Measurements from ENCODE around the gene FAM89B.

FAM89B gene

GRCh38 chr11:65610404-65610803 lies 38.1 kb downstream of the FAM89B start:
- no peak for DNase-seq (ENCODE audit: low read depth in 3 of 3)

DNA sequence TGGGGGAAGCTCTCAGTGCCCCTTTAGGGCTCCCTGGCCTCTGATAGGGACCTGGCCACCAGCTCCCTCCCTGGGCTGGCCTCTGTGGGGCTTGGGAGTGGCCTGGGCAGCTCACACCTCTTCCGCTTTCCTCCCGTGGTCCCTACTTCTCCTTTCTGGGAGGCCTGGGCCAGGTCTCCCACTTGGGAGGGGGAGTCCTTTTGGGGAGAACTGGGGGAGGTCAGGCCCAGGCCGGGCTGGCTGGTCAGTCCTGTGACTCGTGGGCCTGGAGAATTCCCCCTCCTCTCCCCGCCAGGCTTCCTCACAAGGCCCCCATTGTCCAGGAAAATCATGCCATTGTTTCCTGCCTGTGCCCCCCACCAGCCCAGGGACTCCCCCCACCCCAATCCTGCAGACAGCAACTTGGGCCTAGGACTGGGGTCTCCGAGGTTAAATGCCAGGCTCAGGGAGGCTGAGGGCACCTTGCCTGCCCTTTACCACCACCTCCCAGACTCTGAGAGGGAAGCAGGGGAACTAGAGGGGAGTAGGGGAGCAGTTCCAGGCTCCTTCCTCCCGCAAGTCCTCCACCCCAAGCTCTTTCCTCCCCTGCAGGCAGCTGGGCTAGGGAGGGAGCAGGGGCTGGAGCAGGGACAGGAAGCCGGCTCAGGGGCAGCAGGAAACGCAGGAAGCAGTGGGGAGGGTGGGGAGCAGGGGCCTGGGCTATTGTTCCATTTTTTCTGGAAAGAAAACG lies 38.9 kb downstream of the FAM89B start:
- DNase-seq (ENCODE audit: low read depth in 3 of 3): no peak

DNA sequence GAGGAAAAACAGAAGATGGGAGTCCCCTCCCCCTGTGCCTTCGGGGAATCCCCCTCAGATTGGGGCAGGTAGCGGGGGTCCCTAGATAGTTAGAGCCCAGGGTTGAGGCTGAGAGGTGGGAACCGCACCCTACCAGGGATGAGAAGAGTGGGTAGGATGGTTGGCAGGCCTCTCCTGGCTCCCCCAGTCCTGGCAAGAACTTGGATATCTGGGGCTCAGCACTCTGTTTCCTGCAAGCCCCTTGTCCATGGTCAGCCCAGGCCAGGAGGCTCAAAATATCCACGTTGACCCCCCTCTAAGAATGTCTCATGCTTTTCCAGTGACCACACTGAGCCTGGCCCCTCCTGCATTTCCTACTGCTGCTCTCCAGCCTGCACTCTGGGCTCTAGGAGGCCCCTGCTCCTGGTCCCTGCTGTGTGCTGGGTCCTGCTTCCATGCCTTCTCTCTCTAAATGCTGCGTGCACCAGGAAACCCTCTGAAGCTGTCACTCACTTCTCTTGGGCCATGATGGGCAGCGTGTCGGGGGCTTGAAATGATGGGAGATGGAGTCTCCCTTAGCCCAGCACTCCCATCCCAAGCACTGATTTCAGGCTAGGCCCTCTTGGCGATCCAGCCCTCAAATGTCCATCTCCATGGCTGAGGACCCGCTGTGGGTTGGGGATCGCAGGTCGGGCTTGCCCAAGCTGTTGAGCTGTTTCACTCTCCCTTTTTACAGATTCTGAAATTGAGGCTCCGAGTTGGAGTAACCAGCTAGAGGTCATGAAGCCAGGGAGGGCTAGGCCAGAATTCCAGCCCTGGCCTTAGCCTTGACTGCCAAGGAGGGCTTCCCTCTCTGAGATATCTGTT lies 39.6 kb downstream of the FAM89B start:
- DNase-seq (ENCODE audit: low read depth in 3 of 3): no peak

DNA sequence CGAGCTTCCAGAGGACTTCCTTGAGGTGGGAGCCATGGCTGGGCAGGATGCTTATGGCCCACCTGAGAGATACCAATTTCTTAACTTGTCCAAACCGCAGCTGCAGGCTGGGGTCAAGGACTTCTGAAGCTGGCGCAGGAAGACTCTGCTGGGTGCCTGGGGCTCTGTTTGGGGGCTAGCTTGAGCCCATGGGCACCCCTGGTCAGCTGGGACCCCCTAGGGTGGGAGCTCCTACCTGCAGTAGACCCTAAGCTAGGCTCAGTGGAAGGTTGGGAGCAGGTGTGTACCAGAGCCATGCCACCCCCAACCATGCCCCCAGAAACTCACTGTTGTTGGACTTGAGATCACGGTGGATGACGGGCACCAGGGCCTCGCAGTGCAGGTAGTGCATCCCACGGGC lies 40.4 kb downstream of the FAM89B start:
- no peak for DNase-seq (ENCODE audit: low read depth in 3 of 3)

DNA sequence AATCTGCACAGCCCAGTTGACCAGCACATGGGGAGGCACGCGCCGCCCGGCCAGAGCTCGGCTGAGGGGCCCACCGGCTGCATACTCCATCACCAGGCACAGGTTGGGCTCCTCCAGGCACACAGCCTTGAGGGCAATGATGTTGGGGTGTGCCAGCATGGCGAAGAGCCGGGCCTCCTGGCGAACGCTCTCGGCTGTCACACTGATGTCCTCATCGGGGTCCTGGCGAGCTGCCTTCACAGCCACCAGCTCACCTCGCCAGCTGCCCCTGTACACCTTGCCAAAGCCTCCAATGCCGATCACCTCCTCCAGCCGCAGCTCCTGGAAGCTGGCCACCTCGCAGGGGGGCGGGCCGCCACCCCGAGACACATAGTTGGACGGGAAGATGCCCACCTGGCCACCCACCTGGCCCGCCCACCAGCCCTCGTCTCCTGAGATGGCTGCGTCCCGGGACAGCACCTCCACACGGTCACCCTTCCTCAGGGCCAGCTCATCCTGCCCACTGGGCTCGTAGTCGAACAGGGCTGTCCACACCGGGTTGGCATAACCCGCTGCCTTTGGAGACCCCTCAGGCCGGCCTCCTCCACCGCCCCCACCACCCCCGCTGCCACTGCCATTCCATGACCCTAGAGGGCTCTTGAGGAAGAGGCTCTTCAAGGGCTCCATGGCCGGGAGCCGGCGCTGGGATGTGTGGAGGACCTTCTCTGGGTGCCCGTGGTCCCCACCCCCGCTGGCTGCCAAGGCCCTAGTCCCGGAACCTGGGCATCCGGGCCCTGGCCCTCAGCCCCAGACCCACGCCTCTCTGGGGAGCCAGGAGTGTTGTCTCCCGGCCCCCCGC lies 41.0 kb downstream of the FAM89B start:
- no peak for DNase-seq (ENCODE audit: low read depth in 3 of 3)

GRCh38 chr11:65615229-65615949 lies 43.1 kb downstream of the FAM89B start, which contains the start of gene PCNX3:
Gene PCNX3 (plus strand): TSS chr11:65615776. CDS start chr11:65616312, 536 bp downstream.
- DNase-seq (ENCODE audit: low read depth in 3 of 3): peak; percentile 99 to 100 (median 100)

DNA sequence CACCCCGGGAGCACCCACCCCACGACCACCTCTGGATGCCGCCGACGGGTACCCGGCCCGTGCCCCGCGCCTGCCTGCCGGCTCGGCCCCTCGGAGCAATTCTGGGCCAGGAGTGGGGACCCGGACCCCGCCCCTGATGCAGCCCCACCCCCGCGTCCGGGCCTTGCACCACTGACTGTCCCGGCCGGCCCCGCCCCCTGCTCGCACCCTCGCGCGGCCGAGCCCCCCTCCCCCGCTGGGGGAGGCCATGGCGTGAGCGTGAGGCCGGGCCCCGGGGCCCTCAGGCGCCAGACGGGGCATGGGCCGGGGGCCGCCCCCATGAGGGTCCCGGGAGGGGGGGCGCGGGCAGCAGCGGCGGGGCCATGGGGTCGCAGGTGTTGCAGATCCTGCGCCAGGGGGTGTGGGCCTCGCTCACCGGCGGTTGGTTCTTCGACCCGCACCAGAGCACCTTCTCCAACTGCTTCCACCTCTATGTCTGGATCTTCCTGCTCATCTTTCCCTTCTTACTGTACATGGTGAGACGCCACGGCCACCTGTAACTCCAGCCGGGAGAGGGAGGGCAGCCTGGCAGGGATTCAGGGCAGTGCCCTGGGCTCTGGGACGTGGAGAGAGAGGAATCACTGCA lies 43.7 kb downstream of the FAM89B start:
- DNase-seq (ENCODE audit: low read depth in 3 of 3): peak in 1 of 3 donors; percentile 47

GRCh38 chr11:65616575-65617001 lies 44.2 kb downstream of the FAM89B start:
- no peak for DNase-seq (ENCODE audit: low read depth in 3 of 3)

DNA sequence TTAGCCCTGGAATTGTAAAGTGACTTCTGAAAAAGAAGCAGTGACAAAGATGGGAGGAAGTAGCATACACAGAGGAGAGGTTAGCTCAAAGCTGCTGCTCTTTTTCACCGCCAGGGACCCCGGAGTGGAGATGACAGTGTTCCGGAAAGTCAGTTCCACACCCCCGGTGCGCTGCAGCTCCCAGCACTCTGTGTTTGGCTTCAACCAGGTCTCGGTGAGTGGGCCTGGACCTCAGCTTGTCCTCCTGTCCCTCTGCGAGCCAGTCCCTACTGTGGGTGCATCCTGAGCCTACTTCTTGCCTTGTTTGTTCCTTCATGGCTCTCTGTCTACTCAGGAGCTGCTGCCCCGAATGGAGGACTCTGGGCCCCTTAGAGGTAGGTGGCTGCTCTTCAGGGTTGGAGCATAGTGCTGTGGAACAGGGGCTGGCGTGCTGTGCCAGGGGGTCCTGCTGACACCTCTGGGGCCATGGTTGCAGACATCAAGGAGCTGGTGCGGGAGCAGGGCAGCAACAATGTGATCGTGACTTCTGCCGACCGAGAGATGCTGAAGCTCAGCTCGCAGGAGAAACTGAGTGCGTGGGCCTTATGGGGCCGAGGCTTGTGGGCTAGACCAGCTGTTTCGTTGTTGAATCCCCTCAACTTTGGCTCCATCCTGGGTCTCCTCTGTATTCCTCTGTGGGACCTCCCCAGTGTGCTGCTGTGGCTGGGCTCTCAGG lies 45.0 kb downstream of the FAM89B start:
- DNase-seq (ENCODE audit: low read depth in 3 of 3): no peak

- no peak for DNase-seq (ENCODE audit: low read depth in 3 of 3)
Observed at GRCh38 chr11:65617990-65618751, 45.8 kb downstream of the FAM89B start.

DNA sequence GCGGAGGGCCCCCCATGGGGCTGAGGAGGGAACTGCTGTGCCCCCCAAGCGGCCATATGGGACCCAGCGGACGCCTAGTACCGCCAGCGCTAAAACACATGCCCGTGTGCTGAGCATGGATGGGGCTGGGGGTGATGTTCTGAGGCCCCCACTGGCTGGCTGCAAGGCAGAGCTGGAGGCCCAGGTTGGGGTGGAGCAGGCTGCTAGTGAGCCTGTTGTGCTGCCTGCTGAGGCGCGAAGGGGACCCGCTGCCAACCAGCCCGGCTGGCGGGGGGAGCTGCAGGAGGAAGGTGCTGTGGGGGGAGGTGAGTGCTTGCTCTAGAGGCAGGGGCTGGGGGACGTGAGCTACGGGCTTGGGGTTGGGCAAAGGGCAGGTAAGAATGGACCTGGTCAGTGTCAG lies 46.4 kb downstream of the FAM89B start:
- no peak for DNase-seq (ENCODE audit: low read depth in 3 of 3)

DNA sequence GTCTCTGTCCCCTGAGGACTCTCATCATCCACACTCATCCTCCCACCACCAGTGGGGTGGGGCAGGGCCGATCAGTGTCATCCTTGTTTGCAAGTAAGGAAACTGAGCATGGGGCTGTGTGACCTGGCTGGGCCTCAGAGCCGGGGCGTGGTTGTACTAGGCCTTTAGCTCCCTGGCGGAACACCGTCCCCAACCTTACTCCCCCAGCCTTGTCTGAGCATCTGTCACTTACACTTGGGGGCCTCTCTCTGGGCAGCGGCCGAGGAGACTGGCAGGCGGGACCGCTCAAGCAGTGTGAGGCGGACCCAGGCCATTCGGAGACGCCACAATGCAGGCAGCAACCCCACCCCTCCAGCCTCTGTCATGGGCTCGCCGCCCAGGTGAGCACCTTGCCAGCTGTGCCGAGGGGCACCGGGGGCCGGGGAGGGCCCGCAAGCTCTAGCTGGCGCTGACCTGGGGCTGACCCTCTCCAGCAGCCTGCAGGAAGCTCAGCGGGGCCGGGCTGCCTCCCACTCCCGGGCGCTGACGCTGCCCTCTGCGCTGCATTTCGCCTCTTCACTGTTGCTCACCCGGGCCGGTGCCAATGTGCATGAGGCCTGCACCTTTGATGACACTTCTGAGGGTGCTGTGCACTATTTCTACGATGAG lies 47.1 kb downstream of the FAM89B start:
- DNase-seq (ENCODE audit: low read depth in 3 of 3): no peak

GRCh38 chr11:65620666-65621065 lies 48.3 kb downstream of the FAM89B start:
- no peak for DNase-seq (ENCODE audit: low read depth in 3 of 3)

- no peak for DNase-seq (ENCODE audit: low read depth in 3 of 3)
Observed at GRCh38 chr11:65621460-65621859, 49.1 kb downstream of the FAM89B start.

- DNase-seq (ENCODE audit: low read depth in 3 of 3): no peak
Observed at GRCh38 chr11:65622011-65622410, 49.7 kb downstream of the FAM89B start.

- DNase-seq (ENCODE audit: low read depth in 3 of 3): no peak
Observed at GRCh38 chr11:65623177-65623576, 50.8 kb downstream of the FAM89B start.

Measured in stimulated activated CD4-positive, alpha-beta T cell treated with anti-CD3 and anti-CD28 coated beads, TNF-alpha, amount 100 ng/mL, for 48 hours (primary cell).